Activated gamma-delta T cell treated with Interleukin-2 at 50 U/mL for 16 hours (primary cell): ENCODE results near the gene CATSPER4.
A peak's percentile ranks its signal among the peaks of the same experiment; 100 is the strongest.

ENCODE experiments used
- DNase-seq: peaks from one replicate; pipeline ENCODE4 v3.0.0-alpha.2; 2020

The CATSPER4 gene

DNA sequence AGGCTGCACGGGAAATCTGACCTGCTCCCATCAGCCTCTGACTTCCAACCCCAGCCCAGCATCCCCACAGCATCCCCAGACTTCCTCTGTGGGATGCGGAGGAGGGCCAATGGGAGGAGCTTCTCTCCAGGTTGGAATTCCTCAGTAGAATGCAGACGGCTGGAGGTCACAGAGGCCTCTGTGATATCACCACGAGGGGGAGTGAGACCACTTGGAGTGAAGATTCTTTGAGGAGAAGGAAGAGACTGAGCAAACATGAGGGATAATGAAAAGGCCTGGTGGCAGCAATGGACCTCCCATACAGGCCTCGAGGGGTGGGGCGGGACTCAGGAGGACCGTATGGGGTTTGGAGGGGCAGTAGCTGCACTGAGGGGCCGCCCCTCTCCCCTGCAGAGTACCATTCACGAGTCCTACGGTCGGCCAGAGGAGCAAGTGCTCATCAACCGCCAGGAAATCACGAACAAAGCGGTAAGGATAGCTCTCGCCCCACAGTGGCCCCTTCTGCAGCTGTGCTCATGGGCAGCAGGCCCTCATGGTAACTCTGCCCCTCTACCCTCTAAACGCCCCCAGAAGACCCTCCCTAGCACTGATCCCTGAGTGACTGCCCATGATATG, at the start of gene CATSPER4:
Gene CATSPER4, plus strand, starts transcription at position 230 of the 615 bp plus-strand sequence. Its CDS starts 26 bp downstream, at position 256.
- DNase-seq = no peak

DNA sequence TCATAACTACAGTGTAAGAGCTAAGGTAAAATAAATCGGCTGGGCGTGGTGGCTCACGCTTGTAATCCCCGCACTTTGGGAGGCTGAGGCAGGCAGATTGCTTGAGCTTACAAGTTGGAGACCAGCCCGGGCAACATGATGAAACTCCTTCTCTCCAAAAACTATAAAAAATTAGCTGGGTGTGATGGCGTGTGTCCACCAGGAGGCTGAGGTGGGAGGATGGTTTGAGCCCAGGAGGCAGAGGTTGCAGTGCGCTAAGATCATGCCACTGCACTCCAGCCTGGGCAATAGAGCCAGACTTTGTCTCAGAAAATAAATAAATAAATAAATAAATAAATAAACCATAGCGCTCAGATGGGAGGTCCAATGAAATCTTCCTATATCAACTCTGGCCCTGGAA, 48.2 kb upstream of the CATSPER4 start:
- no peak for DNase-seq

- DNase-seq = peak; percentile 82
Measured at GRCh38 chr1:26145041-26145959, 45.1 kb upstream of the CATSPER4 start.

GRCh38 chr1:26145960-26146294, 44.5 kb upstream of the CATSPER4 start:
- DNase-seq = no peak

DNA sequence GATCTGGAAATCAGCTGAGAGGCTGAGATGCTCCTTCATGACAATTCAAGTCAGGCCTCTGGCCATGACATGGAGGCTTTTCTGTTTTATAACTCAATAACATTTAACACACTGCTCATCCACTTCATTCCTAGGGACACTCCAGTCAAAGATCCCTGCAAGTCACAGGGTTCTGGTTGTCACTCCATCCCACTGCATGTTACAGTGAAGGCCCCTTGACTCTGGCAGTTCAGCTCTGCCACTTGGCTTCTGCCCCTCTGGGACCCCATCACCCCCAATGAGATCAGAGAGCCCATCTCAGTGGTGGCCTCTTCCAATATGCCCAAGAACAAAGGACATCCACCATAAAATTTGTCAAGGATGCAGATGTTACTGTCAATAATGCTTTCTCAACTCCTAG, 41.5 kb upstream of the CATSPER4 start:
- DNase-seq = no peak

DNA sequence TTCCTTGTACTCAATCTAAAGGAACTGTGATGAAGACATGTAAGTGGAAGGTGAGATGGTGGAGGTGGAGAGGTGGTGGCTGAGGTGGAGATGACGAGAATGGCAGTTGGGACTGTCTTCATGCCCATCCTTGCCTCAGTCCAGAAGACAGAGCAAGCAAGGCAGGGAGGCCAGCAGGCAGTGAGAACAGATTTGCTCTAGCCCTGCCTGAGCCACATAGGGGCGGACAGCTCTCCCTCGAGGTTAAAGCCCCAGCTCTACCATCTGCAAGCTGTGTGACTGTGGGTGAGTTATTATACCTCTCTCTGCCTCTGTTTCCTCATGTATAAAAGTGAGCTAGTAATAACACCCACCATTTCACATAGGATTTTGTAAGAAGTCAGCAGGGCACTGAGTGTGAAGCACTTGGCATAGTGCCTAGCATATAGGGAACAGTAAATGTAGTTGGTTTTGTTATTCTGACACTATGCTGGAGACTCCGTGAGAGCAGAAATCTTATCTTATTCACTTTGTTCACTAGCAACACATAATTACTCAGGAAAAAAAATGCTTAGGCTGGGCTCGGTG, 36.4 kb upstream of the CATSPER4 start:
- no peak for DNase-seq

DNA sequence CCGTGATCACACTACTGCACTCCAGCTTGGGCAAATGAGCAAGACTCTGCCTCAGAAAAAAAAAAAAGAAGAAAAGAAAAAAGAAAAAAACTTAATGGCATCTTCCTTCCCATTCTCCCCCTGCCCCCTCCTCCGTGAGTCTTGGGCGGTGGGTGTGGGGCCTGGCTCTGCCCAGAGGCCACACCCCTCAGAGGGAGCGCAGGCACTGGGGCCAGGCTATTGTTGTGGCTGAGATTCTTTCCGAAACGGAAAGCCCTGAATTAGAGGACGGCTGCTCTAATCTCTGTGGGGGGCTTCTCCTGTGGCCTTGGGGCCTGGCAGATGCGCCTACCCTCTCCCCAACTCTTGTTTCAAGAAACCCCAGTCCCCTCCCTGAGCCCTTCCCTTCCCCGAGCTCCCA, 35.7 kb upstream of the CATSPER4 start:
- no peak for DNase-seq

GRCh38 chr1:26155370-26156284, 34.8 kb upstream of the CATSPER4 start:
- DNase-seq = no peak

GRCh38 chr1:26156285-26157038, 33.9 kb upstream of the CATSPER4 start:
- no peak for DNase-seq

DNA sequence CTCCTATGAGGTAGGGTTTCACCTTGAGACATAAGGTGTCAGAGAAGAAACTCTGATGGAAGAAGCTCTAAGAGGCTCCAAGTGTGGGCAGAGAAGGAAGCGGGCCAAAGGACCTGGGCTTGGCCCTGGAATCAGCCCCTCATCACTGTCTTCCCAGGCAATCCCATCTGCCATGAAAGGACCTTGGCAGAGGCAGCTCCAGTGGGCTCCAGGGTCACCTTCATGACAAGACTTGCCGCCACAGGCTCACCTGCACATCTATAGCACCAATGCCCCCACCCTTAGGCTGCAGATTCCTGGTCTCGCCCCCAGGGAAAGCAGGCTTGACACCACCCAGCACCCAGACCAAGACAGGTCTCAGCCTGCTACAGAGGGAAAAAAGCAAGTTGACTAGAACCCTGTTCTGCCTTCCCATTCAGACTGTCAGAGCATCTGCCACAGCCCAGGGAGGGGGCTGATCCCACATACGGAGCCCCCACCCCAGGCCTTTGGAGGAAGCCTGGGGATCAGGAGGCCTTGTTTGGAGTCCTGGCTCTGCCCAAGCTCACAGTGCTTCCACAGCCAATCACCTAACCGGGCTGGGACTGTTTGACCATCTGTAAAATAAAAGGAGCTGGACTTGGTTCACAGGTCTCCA, 32.0 kb upstream of the CATSPER4 start:
- DNase-seq = no peak

DNA sequence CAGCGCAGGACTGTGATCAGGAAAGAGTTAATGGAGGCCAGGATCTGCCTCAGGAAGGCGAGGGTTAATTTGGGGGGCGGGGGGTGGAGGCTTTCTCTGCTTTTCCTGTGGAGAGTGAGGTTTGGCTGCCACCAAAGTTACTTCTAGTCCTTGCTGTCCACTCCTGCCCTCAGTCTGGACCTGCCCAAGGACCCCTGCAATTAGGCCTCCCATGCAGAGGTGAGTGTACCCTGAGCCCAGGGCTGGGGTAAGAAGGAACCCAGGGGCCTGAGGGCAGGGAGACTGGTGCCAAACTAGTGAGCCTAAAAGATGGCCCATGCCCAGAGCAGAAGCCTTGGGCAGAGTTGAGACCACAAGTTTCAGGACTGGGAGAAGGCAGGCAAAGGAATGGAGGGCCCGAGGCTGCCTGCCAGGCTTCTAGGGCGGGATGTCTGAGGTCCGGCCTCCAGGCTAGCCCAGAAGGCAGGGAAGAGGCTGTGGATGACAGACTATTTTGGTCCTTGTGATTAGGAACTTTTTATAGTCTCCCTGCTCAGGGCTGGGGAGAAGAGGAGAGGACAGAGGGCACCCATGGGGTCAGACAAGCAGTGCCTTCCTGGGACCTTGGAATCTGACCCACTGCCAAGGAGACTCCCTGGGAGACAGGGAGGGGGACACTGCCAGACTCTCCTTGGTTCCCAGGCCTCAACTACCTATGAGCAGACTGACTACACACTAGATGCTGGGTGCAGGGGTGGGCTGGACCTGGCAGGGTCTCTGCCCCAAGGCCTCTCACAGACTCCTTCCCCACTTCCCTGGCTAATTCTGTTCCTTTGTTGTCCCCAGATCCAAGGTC, 31.3 kb upstream of the CATSPER4 start, which contains the start of gene FAM110D:
Gene FAM110D, plus strand, starts transcription at position 172 of the 835 bp plus-strand sequence. CDS start 2,213 bp downstream, outside the sequence.
- DNase-seq = no peak

- no peak for DNase-seq
Measured at GRCh38 chr1:26159743-26160039, 30.7 kb upstream of the CATSPER4 start.

GRCh38 chr1:26160527-26161414, 29.6 kb upstream of the CATSPER4 start:
- no peak for DNase-seq

GRCh38 chr1:26161415-26162219, 28.8 kb upstream of the CATSPER4 start:
- DNase-seq = peak; percentile 17

- DNase-seq = no peak
Measured at GRCh38 chr1:26162220-26162709, 28.1 kb upstream of the CATSPER4 start.

DNA sequence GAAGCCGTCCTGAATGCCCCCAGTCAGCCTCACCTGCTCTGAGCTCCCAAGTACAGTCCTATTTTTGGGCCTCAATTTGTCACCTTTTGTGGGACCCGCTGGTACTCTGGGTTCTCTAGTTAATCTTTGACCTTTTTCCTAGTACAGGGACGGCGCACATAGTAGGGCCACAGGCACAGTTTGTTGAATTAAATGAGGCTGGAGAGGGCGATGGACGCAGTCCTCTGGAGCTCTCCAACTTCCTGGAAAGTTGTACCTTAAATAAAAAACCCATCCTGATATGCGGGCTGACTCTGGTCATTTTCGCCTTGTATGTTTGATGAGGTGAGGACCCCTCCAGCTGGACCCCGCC, 26.7 kb upstream of the CATSPER4 start:
- no peak for DNase-seq

DNA sequence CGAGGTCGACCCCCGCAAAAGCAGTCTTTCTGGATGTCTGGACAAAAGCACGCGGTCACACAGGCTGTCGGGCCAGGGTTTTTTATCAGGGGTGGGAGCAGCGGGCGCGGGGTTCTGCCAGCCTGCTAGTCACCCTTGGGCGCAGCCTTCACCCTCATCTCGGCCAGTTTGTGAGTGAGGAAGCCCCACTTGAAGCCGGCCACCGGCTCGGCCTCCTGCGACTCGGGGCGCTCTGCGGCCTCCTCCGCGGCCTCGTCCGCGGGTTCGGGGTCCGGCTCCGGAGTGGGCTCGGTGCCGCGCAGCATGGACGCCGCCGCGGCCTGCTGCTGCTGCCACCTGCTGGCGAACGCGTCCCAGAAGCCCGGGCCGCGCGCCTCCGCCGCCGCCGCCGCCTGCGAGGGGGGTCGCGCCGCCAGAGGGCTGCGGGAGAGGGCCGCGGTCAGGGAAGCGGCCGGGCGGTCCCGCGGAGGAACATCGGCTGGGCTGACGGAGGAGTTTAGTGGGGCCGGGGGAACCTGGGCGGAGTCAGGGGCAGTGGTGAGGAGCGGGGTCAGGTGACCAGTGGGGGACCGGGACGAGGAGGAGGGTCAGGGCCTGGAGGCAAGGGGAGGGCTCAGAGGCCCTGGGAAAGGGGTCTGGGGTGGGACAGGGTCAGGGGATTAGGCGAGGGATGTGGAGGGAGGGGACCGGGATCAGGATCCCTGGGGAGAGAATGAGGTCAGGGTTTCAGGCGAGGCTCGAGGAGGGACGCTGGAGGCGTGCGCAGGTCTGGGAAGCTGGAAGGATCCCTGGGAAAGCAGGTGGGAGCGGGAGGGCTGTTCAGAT, 26.2 kb upstream of the CATSPER4 start:
- DNase-seq = peak; percentile 38
